GM20431 (cell line): ENCODE measurements around the gene CCDC60.

Experiments
- in situ Hi-C: fragments of 300-500 bp; cut with MseI, MboI; formaldehyde crosslinking; loops from one replicate; pipeline ENCODE4 v1.15.0; 2020; ENCODE audit warnings: low sequenced_read_pairs; ENCODE audit not compliant: unreplicated experiment

Gene CCDC60

DNA sequence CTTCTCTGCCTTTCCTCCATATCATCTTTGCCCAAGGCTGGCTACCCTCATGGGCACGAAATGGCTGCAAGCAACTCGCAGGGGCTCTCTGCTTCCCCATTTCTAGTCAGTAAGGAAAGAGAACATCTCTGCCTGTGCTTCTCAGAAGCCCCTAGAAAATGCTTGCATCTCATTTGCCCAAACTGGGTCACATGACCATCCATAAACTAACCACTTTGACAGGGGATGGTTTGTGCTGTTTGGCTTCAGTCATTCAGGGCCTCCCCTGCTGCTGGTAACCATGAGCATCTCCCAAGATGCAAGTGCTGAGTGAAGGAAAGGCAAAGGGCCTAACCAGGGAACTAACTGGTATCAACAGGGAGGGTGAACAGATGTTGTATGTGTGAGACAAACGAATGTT, 91.1 kb downstream of the CCDC60 start:
- in situ Hi-C loops = no loop called here

- in situ Hi-C loops = no loop called here
Measured at GRCh38 chr12:119431151-119431550, 96.6 kb downstream of the CCDC60 start.

GRCh38 chr12:119432949-119433348, 98.4 kb downstream of the CCDC60 start:
- in situ Hi-C loops = no loop called here

DNA sequence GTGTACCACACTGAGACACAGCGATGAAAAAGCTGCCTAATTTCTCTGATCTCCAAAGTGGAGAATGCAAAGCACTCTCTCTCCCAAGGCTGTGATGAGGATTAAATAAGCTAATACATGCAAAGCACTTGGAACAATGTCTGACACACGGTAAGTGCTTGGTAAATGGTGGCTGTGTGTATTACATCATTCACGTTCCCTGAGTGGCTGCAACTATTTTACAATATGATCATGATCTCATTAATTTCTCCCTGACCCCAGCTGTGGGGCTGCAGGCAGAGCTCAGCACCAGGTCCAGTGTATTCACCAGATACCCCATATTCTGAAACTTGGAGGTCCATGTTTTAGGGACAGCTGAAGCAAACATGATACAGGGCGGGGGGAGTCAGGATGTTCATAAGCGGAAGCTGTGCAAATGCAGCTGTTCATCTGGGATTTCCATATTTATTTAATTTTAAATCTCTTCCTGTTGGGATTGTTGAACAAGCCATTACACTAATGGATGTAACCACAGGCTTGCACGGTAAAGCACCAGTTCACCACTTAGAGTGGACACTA, 106.4 kb downstream of the CCDC60 start:
- in situ Hi-C loops = no loop called here

- in situ Hi-C loops = no loop called here
Measured at GRCh38 chr12:119444462-119445044, 110.0 kb downstream of the CCDC60 start.

- in situ Hi-C loops = no loop called here
Measured at GRCh38 chr12:119446459-119446858, 111.9 kb downstream of the CCDC60 start.

DNA sequence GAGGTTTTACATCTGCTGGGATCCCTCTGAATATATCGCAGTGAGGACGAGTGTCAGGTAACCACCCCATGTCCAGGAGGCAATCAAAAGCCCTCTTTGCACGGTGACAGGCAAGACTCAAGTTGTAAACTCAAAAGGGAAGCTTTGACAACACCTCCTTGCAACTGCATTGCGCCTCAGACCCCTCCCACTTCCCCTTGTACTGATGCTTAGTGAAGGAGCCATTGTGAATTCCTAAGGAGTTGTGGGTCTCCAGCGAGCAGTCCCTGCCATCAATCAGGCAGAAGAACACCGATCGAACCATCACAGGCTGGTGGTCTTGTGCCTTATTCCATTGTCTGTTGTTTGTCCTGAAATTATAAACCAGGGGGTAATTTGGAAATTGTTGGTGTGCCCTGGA, 112.6 kb downstream of the CCDC60 start:
- in situ Hi-C loops = no loop called here

GRCh38 chr12:119447618-119448017, 113.1 kb downstream of the CCDC60 start:
- in situ Hi-C loops = no loop called here

DNA sequence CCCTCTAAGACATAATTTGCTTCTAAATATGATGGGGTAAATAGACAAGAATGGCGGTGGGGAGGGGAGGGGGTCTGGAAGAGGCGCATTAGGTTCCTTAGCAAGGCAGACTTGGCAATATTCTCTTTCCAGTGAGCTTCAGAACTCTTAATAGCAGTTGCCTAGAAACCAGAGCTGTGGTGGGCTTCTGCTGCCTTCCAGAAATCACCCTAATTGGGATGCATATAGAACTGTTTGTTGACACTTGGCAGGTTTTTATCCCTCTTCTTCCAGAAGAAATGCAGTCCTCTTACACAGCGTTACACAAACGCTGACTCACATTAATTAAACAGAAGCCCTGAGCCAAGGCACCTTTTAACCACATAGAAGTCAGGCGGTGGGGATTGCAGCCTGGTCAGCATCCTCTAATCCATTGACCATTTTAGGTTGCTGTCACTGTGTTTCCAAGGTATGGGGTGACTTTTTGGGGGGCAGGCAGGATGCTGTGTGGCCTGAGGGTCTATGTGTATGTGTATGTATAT, 114.1 kb downstream of the CCDC60 start:
- in situ Hi-C loops = no loop called here

DNA sequence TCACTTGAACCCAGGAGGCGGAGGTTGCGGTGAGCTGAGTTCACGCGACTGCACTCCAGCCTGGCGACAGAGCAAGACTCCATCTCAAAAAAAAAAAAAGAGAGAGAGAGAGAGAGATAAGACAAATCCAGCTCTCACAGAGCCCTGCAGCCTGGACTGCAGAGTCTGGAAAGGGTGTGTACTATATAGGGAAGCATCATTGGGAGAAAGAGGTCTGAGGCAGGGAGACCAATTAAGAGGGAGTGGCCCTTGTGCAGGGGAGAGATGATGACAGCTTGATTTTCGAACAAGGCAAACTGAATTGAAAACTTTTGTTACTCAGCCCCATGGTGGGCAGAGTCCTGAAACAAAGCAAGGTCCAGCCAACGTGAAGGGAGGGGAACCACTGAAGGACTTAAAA, 116.2 kb downstream of the CCDC60 start:
- in situ Hi-C loops = no loop called here

DNA sequence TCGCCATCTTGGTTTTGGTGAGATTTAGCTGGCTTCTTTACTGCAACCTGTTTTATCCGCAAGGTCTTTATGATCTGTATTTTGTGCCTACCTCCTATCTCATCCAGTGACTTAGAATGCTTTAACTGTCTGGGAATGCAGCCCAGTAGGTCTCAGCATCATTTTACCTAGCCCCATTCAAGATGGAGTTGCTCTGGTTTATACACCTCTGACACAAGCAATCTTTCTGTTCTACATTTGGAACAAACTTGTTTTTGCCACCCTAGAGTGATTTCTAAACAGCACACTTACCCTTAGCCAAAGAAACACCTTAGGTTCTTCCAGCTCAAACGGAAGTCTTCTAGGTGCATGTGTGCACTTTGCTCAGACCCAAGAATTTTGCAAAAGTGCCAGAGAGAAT, 122.3 kb downstream of the CCDC60 start:
- in situ Hi-C loops = no loop called here

DNA sequence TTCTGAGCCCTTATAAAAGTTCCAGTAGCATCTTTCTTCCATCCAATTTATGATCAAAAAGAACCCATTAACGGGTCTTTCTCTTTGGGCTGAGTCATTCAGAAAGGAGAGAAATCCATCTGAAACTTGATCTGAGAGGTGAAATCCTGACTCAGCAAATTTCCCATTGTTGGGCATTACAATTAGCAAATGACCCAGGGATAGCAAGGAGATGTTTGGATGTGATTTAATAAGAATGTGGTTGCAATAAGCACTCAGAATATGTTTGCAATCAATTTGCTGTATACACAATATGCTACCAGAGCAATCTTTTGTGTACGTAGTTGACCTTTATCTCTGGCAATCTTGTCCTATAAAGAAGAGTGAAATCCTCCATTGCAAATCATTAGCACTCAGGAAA, 122.7 kb downstream of the CCDC60 start:
- in situ Hi-C loops = no loop called here

DNA sequence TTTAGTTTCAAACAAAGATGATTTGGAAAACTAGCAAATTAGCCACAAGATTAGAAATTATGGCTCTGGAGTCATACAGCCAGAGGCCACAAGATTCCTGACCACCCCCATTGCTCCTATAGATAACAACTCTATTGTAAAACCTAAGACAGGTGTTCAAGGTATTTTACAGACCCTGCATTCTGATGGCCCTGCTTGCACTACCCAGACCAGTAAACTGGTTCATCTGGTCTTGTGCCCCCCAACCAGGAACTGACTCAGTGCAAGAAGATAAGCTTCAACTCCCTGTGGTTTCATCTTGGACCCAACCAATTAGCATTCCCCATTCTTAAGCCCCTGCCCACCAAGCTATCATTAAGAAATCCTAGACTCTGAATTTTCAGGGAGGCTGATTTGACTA, 125.0 kb downstream of the CCDC60 start:
- in situ Hi-C loops = no loop called here

GRCh38 chr12:119460876-119461275, 126.3 kb downstream of the CCDC60 start:
- in situ Hi-C loops = no loop called here

- in situ Hi-C loops = no loop called here
Measured at GRCh38 chr12:119461636-119462214, 127.2 kb downstream of the CCDC60 start.

DNA sequence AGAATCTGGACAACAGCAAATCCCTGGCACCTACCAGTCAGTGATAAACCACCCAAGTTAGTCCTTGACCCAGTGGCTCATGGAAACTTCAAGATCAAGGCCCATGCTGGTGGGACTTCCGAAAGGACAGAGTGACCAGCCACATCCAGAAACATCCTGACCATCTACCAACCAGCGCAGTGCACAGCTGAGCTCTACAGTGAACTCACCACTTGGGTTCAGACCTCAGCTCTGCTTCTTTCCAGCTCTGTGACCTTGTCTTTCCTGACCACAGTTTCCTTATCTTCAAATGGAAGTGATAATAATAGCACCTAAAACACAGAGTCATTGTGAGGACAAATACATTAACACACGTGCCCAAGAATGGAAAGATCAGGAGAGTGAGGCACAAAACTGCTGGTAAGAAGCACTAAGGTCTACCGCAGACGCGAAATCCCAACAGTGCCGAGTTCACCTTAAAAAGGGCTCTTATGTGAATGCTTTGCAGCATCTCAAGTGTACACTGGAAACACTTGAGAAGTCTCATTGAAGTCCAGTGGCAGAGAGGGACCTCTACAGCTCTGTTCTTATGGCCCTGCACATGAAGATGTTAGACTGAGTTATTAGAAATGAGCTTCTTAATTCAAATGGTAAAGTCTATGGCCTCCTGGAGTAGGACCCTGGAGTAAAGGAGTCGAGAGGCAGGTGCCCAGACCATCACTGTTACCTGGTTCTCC, 128.8 kb downstream of the CCDC60 start:
- in situ Hi-C loops = no loop called here

DNA sequence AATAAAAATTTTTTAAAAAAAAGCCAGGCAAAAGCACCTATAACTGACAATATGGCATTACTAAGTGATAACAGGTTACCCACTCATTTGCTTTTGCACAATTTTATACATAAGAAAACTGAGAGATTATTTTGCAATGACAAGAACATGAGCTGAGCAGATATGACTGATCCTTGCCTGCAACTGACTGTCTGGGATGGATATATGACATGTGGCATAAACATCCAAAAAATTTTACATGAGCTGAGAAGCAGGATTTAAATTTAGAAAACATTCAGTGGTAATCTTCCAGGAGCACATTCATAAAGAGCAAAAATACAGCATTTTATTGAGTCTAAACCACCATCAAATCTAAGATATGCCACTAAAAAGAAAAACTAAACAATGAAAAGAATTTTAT, 133.8 kb downstream of the CCDC60 start:
- in situ Hi-C loops = no loop called here

GRCh38 chr12:119475650-119476049, 141.1 kb downstream of the CCDC60 start:
- in situ Hi-C loops = no loop called here

- in situ Hi-C loops = no loop called here
Measured at GRCh38 chr12:119476951-119477350, 142.4 kb downstream of the CCDC60 start.

GRCh38 chr12:119479121-119479561, 144.6 kb downstream of the CCDC60 start:
- in situ Hi-C loops = no loop called here

GRCh38 chr12:119480551-119480950, 146.0 kb downstream of the CCDC60 start:
- in situ Hi-C loops = no loop called here
